Loucy (cell line): ENCODE data around the gene CLEC6A.

ENCODE experiments used
- H2AFZ ChIP-seq: fragments of 200-600 bp; sonication (generic); 2 replicates; pipeline ENCODE4 v1.6.0; 2016; ENCODE audit warnings: antibody characterized with exemption, mild to moderate bottlenecking, low read length, moderate library complexity
- H3F3A ChIP-seq: fragments of 200-600 bp; 2 replicates; pipeline ENCODE4 v1.6.0; 2016; ENCODE audit warnings: antibody characterized with exemption, low read depth, mild to moderate bottlenecking
- H3K27me3 ChIP-seq: fragments of 200-600 bp; sonication (generic); 2 replicates; pipeline ENCODE4 v1.6.1; 2014; ENCODE audit warnings: low read length, mild to moderate bottlenecking; ENCODE audit not compliant: insufficient read depth, poor library complexity, severe bottlenecking
- H3K36me3 ChIP-seq: fragments of 200-600 bp; sonication (generic); 2 replicates; pipeline ENCODE4 v1.6.1; 2016; ENCODE audit warnings: low read length; ENCODE audit not compliant: insufficient read depth
- H3K4me1 ChIP-seq: fragments of 200-600 bp; sonication (generic); 2 replicates; pipeline ENCODE4 v1.5.1; 2014; ENCODE audit warnings: low read length, mild to moderate bottlenecking; ENCODE audit not compliant: insufficient read depth, poor library complexity, severe bottlenecking
- H3K4me2 ChIP-seq: fragments of 200-600 bp; sonication (generic); 2 replicates; pipeline ENCODE4 v1.6.0; 2014; ENCODE audit warnings: antibody characterized with exemption, low read length, low read depth, mild to moderate bottlenecking; ENCODE audit not compliant: poor library complexity, severe bottlenecking
- H3K4me3 ChIP-seq: fragments of 200-600 bp; sonication (generic); 2 replicates; pipeline ENCODE4 v1.5.1; 2014; ENCODE audit warnings: low read length, mild to moderate bottlenecking, mixed read lengths; ENCODE audit not compliant: poor library complexity, severe bottlenecking
- H3K79me2 ChIP-seq: fragments of 200-600 bp; sonication (generic); 2 replicates; pipeline ENCODE4 v1.6.1; 2014; ENCODE audit warnings: low read length; ENCODE audit not compliant: insufficient read depth
- H3K9ac ChIP-seq: fragments of 200-600 bp; sonication (generic); 2 replicates; pipeline ENCODE4 v1.6.0; 2014; ENCODE audit warnings: mild to moderate bottlenecking, low read depth, low read length, moderate library complexity; ENCODE audit not compliant: poor library complexity, severe bottlenecking
- H3K9me2 ChIP-seq: fragments of 200-600 bp; sonication (generic); replicated peaks from 2 replicates; pipeline ENCODE4 v1.6.1; 2016; ENCODE audit warnings: low read depth, low read length, mixed read lengths
- H3K9me3 ChIP-seq: fragments of 200-600 bp; sonication (generic); 2 replicates; pipeline ENCODE4 v1.6.1; 2014; ENCODE audit warnings: mild to moderate bottlenecking, antibody characterized with exemption, low read length, low read depth; ENCODE audit not compliant: insufficient read depth
- H4K20me1 ChIP-seq: fragments of 200-600 bp; sonication (generic); 2 replicates; pipeline ENCODE4 v1.6.0; 2014; ENCODE audit warnings: antibody characterized with exemption, low read length, mild to moderate bottlenecking; ENCODE audit not compliant: insufficient read depth, poor library complexity, severe bottlenecking
- EZH2phosphoT487 ChIP-seq: fragments of 200-600 bp; IDR thresholded peaks from 2 replicates; pipeline ENCODE4 v1.6.1; 2018; ENCODE audit warnings: antibody characterized with exemption, mild to moderate bottlenecking, moderate library complexity, borderline replicate concordance
- TF ChIP-seq, protein P1 (sequence below): fragments of 200-600 bp; sonication (generic); conservative IDR thresholded peaks from 2 replicates; pipeline ENCODE4 v1.5.1; 2014; ENCODE audit warnings: mild to moderate bottlenecking, antibody characterized with exemption, low read length

The CLEC6A gene

DNA sequence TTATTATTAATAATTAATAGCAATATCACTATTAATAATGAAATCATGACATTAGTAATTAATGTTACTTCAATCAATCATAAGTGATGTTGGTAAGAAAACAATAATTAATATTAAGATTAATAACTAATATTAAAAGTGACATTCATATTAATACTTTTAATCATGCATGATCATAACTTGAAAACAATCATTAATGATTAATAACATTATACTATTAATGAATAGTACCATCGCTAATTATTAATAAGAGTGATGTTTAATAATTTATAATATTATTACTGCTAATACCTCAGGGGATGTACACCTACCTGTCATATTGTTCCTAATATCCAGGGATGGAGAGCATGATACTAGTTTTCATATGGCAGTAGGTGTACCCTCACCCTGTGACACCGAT lies 10.0 kb upstream of the CLEC6A start:
- no peak overlapping the region for H3K4me2 ChIP-seq
- no peak overlapping the region for H3K9ac ChIP-seq
- H3K9me2 ChIP-seq: no peaks in the 10 kb centered on the region
- no peaks in the 10 kb centered on the region for H4K20me1 ChIP-seq
- H3K27me3 ChIP-seq: no peaks in the 10 kb centered on the region
- H3K9me3 ChIP-seq: no peaks in the 10 kb centered on the region
- no peaks in the 10 kb centered on the region for H3K36me3 ChIP-seq
- no peaks in the 10 kb centered on the region for H3K4me1 ChIP-seq
- H3F3A ChIP-seq: no peaks in the 10 kb centered on the region
- no peak for TF ChIP-seq EZH2phosphoT487
- no peak overlapping the region for H3K4me3 ChIP-seq
- no peak overlapping the region for H2AFZ ChIP-seq
- no peaks in the 10 kb centered on the region for H3K79me2 ChIP-seq

GRCh38 chr12:8446642-8447547 lies 8.9 kb upstream of the CLEC6A start:
- no peaks in the 10 kb centered on the region for H3K4me1 ChIP-seq
- H3F3A ChIP-seq: no peaks in the 10 kb centered on the region
- TF ChIP-seq EZH2phosphoT487: no peak
- TF ChIP-seq, protein P1, sequence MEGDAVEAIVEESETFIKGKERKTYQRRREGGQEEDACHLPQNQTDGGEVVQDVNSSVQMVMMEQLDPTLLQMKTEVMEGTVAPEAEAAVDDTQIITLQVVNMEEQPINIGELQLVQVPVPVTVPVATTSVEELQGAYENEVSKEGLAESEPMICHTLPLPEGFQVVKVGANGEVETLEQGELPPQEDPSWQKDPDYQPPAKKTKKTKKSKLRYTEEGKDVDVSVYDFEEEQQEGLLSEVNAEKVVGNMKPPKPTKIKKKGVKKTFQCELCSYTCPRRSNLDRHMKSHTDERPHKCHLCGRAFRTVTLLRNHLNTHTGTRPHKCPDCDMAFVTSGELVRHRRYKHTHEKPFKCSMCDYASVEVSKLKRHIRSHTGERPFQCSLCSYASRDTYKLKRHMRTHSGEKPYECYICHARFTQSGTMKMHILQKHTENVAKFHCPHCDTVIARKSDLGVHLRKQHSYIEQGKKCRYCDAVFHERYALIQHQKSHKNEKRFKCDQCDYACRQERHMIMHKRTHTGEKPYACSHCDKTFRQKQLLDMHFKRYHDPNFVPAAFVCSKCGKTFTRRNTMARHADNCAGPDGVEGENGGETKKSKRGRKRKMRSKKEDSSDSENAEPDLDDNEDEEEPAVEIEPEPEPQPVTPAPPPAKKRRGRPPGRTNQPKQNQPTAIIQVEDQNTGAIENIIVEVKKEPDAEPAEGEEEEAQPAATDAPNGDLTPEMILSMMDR: no peak
- H3K9me3 ChIP-seq: no peaks in the 10 kb centered on the region
- H4K20me1 ChIP-seq: no peaks in the 10 kb centered on the region
- no peak overlapping the region for H3K4me2 ChIP-seq
- H3K9me2 ChIP-seq: no peaks in the 10 kb centered on the region
- H3K27me3 ChIP-seq: no peaks in the 10 kb centered on the region
- no peak overlapping the region for H2AFZ ChIP-seq
- H3K79me2 ChIP-seq: no peaks in the 10 kb centered on the region
- no peaks in the 10 kb centered on the region for H3K36me3 ChIP-seq
- H3K9ac ChIP-seq: no peak overlapping the region
- no peak overlapping the region for H3K4me3 ChIP-seq

GRCh38 chr12:8449355-8449859 lies 6.4 kb upstream of the CLEC6A start:
- Histone ChIP-seq H3K9me3 (no peaks in the 10 kb centered on the region), H3K9me2 (no peaks in the 10 kb centered on the region), H2AFZ (no peak overlapping the region), H3K4me2 (no peak overlapping the region), H3K36me3 (no peaks in the 10 kb centered on the region), H3K27me3 (no peaks in the 10 kb centered on the region), H3K4me3 (no peak overlapping the region), H4K20me1 (no peaks in the 10 kb centered on the region), H3K9ac (no peak overlapping the region), H3K4me1 (no peaks in the 10 kb centered on the region), H3F3A (no peaks in the 10 kb centered on the region), H3K79me2 (no peaks in the 10 kb centered on the region)
- no peak for TF ChIP-seq EZH2phosphoT487
- TF ChIP-seq, protein P1: no peak
